T-helper 17 cell (primary cell): ENCODE data around the gene NSMCE1. TPM values are rescaled to one million over a fixed set of nuclear protein-coding genes. Genes with fewer than 3 reads are reported as not detected.
"Not testable (repeated sequence)": the region's sequence is repeated elsewhere in the genome, so short reads cannot be mapped to it uniquely, and the experiment has no call there.

ENCODE experiments used
- ATAC-seq: fragments of 150-1000 bp; cut with Tn5 transposase; 2 replicates; pipeline ENCODE4 v1.10.0; 2021; ENCODE audit warnings: mild to moderate bottlenecking, moderate library complexity
- DNase-seq, 3 donors: peaks; one replicate each; pipeline versions ENCODE4 v3.0.0 to v3.0.0-alpha.2; 2020 to 2021
- H3K9me3 ChIP-seq: one replicate; pipeline ENCODE4 v1.7.0; 2013; ENCODE audit warnings: low read length, mild to moderate bottlenecking; ENCODE audit not compliant: control insufficient read depth, poor library complexity, severe bottlenecking
- H3K27ac Mint-ChIP-seq: one replicate; pipeline ENCODE4 v1.8.0; 2022; ENCODE audit warnings: mild to moderate bottlenecking, moderate library complexity, mixed read lengths
- H3K27me3 Mint-ChIP-seq: one replicate; pipeline ENCODE4 v1.8.0; 2022; ENCODE audit warnings: mixed read lengths
- H3K36me3 Mint-ChIP-seq: one replicate; pipeline ENCODE4 v1.8.0; 2022; ENCODE audit warnings: low read depth, mixed read lengths
- H3K4me1 Mint-ChIP-seq: one replicate; pipeline ENCODE4 v1.8.0; 2022; ENCODE audit warnings: mild to moderate bottlenecking, mixed read lengths
- H3K4me3 Mint-ChIP-seq: one replicate; pipeline ENCODE4 v1.8.0; 2022; ENCODE audit warnings: mild to moderate bottlenecking, moderate library complexity, mixed read lengths
- total RNA-seq, 4 donors: library from RNA in 2 of 4; stranded (reverse) in 2 of 4; gene quantifications; one replicate each; pipeline ENCODE4 v1.2.3 and lab custom pipeline; 2022 to 2026

The NSMCE1 gene
- total RNA-seq, 2 donors from 2014 or later, result 35.1 to 49.2 TPM

DNA sequence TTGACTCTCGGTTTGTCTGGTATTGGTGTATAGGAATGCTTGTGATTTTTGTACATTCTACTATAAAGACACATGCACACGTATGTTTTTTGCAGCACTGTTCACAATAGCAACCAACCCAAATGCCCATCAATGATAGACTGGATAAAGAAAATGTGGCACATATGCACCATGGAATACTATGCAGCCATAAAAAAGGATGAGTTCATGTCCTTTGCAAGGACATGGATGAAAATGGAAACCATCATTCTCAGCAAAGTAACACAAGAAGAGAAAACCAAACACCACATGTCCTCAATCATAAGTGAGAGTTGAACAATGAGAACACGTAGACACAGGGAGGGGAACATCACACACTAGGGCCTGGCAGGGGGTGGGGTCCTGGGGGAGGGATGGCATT, 67.7 kb downstream of the NSMCE1 start:
- not testable (repeated sequence) for H3K36me3 Mint-ChIP-seq, ATAC-seq, DNase-seq, H3K27me3 Mint-ChIP-seq, H3K9me3 ChIP-seq
- peak overlapping the region; percentile 87 for H3K27ac Mint-ChIP-seq
- H3K4me1 Mint-ChIP-seq, result peaks cover 55% of the 10 kb centered on the region
- H3K4me3 Mint-ChIP-seq, result peak overlapping the region; percentile 71

DNA sequence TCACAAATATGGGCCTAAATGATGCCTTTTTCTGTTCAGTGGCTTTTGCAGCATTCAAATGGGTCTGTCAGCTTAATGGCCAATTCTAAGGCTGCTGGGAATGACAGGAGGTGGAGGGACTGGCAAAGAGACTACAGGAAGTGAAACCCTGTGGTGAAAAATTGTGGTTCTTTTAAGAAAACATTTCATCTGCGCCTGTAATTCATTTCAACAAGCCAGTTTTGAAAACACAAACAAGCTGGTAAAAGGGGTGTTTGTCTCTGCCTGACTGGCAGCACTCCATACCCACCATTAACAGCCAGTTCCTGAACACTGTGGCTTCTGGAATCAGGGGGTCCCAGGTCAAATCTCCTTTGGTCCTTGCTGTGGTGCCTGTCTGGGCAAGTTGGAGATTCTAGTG, 68.8 kb downstream of the NSMCE1 start:
- DNase-seq, result no peak
- no peaks in the 10 kb centered on the region for H3K9me3 ChIP-seq
- no peaks in the 10 kb centered on the region for H3K27me3 Mint-ChIP-seq
- ATAC-seq, result peak; percentile 5
- peak overlapping the region; percentile 87 for H3K27ac Mint-ChIP-seq
- peak overlapping the region; percentile 71 for H3K4me3 Mint-ChIP-seq
- H3K4me1 Mint-ChIP-seq, result peaks cover 63% of the 10 kb centered on the region
- peaks cover 2% of the 10 kb centered on the region for H3K36me3 Mint-ChIP-seq

DNA sequence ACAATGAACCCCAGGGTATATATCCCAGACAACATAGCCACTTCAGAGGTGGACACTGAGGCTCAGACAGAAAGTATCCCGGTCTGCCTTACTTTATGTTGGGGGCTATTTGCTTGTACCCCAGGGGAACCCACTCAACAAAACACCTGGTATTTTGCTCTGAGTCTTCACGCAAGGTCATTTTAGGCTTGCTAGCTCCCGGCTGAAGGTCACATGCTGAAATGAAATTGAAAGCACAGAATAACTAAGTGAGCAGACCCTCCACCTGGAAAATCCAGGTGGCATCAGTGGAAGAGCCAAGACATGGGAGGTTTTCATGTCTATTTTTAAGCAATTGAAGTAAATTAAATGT, 69.4 kb downstream of the NSMCE1 start:
- DNase-seq (no peak), ATAC-seq (no peak)
- peak overlapping the region; percentile 87 for H3K27ac Mint-ChIP-seq

DNA sequence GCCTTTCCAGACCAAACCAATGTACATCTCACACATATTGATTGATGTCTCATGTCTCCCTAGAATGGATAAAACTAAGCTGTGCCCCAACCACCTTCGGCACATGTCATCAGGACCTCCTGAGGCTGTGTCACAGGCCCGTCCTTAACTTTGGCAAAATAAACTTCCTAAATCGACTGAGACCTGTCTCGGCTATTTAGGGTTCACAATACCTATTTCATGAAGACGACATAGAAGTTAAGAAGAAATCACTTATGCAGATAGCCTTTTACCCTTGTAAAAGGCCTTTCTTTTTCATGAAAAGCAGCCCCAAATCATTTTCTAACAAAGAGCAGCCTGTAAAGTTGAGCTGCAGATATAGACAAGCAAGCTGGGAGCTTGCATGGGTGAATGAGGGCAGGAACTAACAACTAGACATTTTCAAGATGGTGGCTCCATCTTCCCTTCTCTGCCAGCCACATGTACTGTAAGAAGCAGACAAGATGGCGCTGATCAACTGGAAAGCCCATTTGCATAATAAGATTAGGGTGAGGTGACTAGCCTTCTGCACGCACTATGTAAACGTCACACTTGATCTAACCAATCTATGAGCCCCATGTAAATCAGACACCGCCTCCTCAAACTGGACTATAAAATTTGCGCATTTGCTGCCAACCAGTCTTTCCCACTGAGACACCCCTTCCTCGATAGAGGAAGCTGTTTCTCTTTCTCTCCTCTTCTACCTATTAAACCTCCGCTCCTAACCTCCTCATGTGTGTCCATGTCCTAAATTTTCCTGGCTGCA, 69.9 kb downstream of the NSMCE1 start:
- Mint-ChIP-seq H3K27ac (peak overlapping the region; percentile 93), H3K4me1 (peaks cover 58% of the 10 kb centered on the region), H3K36me3 (no peaks in the 10 kb centered on the region), H3K4me3 (peak overlapping the region; percentile 28), H3K27me3 (no peaks in the 10 kb centered on the region)
- DNase-seq (no peak), ATAC-seq (no peak)
- no peaks in the 10 kb centered on the region for H3K9me3 ChIP-seq

More for the DNA sequence above, 69.4 kb downstream of the NSMCE1 start:
- Mint-ChIP-seq H3K4me3 (peak overlapping the region; percentile 28), H3K4me1 (peaks cover 62% of the 10 kb centered on the region), H3K36me3 (peaks cover 2% of the 10 kb centered on the region), H3K27me3 (no peaks in the 10 kb centered on the region)
- no peaks in the 10 kb centered on the region for H3K9me3 ChIP-seq

DNA sequence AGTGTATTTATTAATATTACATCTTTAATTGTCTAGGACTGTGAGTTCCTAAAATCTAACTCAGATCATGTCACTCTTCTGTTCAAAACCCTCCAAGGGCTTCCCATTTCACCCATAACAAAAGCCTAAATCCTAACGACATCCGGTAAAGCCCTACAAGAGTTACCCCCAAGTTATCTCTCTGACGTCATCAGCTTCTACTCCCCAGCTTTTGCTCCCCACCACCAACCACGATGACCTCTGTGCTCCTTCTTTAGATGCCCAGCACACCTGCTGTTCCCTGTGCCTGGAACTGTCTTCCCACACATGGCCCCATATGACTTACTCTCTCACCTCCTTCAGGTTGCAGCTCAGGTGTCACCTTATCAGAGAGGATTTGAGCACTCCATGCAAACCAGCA, 71.6 kb downstream of the NSMCE1 start:
- no peaks in the 10 kb centered on the region for H3K9me3 ChIP-seq
- DNase-seq (no peak), ATAC-seq (no peak)
- Mint-ChIP-seq H3K4me1 (peaks cover 55% of the 10 kb centered on the region), H3K27ac (peak overlapping the region; percentile 93), H3K27me3 (no peaks in the 10 kb centered on the region), H3K4me3 (peak overlapping the region; percentile 39), H3K36me3 (no peaks in the 10 kb centered on the region)

DNA sequence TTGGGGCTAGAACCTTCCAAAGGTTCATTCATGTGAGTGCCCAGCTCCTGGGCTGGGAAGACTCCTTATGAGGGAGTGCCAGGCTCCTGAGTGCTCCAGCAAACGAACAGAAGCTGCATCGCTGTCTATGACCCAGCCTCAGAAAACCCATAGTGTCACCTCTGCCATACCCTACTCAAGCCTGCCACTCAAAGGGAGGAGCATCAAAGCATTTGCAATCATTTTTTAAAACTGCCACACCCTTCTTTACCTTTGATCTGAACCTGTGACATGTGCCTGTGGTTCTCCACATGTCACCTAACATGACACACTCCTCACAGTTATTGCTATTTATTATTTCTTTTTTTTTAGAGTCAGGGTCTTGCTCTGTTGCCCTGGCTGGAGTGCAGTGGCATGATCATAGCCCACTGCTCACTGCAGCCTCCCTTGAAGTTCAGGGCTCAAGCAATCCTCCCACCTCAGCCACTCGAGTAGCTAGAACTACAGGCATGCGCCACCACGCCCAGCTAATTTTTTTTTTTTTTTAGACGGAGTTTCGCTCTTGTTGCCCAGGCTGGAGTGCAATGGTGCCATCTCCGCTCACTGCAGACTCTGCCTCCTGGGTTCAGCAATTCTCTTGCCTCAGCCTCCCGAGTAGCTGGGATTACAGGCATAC, 72.5 kb downstream of the NSMCE1 start:
- H3K4me3 Mint-ChIP-seq, result peak overlapping the region; percentile 80
- H3K27ac Mint-ChIP-seq, result peak overlapping the region; percentile 93
- ATAC-seq (peak; percentile 95), DNase-seq (peak in 2 of 3 donors; percentile 15 to 20)
- H3K4me1 Mint-ChIP-seq, result peaks cover 51% of the 10 kb centered on the region
- H3K9me3 ChIP-seq, result no peaks in the 10 kb centered on the region
- no peaks in the 10 kb centered on the region for H3K36me3 Mint-ChIP-seq
- H3K27me3 Mint-ChIP-seq, result no peaks in the 10 kb centered on the region

DNA sequence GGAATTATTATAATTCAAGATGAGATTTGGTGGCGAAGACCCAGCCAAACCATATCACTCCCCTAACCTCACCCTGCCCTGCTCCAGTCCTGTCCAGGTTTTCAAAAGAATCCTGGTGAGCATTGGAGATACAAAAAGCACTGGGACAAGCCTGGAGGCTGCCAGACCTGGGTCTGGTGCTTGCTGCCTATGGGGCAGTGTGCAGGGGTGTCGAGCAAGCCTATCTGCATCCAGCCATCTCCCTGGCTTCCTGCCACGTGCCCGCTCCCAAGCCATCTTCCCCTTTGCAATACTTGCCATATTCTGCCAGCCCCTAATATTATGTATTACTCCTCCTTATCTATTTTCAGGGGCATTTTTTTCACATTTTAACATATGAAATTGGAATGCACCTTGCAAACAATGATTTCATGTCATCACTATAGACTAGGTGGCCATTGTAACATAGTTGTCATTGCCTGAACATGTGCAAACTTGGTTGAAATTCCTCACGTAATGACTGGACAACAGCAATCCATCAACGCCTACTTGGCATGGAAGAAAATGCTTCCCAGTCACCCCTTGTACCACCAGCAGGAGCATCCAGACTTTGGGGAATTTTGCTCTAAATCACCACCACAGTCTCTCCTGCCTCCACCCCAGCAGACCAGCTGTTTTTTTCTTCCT, 73.4 kb downstream of the NSMCE1 start:
- Mint-ChIP-seq H3K36me3 (no peaks in the 10 kb centered on the region), H3K27me3 (no peaks in the 10 kb centered on the region), H3K4me1 (peaks cover 42% of the 10 kb centered on the region), H3K4me3 (peak overlapping the region; percentile 31), H3K27ac (peak overlapping the region; percentile 93)
- ATAC-seq (no peak), DNase-seq (no peak)
- H3K9me3 ChIP-seq, result no peaks in the 10 kb centered on the region

DNA sequence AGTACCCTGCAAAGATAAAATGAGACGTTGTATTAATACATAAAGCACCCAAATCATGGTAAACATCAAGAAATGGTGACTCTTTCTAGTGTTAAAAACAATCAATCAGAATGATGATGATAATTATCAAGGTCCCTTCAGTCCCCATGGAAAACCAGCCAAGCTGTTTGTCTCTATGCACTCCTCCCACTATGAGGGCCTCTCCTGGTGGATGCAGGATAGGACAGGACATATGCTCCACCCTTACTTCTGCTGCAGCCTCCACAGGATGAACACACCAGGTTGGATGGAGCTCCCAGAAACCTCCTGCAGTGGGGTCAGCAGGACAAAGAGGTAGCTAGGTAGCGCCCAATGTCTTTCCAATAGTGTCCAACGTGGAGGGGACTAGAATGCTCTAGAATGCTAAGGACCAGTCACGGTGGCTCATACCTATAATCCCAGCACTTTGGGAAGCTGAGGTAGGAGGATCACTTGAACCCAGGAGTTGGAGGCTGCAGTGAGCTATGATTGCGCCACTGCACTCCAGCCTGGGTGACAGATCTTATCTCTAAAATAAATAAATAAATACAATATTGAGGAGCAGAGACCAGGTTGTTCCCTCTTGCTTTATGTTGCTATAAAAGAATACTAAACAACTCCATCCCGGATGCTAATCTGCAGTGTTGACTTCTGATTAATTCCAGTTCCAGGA, 75.1 kb downstream of the NSMCE1 start:
- Mint-ChIP-seq H3K4me1 (peaks cover 33% of the 10 kb centered on the region), H3K36me3 (no peaks in the 10 kb centered on the region)

DNA sequence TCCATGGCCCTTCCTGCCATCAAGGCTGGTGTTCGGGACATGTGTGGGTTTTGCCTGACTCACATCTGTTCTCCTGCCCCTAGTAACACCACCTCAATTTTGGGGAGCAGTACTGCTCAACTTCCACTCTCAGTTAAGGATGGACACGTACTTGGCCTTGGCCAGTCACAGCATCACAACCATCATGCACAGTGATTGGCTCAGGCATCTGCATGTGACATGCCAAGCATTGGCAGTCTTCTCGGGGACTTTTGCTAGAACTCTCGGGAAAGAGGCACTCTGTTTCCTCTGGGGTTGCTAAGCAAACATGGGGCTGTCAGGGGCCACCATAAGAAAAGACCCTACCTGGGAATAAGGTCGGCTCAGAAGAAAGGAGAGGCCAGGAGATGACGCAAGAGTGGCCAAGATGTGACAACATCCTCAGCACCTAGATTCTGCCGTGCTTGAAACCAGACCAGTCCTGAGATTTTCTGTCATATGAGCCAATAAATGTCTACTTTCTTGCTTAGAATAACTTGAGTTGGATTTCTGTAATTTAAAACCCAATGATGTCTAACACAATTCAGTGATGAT, 77.1 kb downstream of the NSMCE1 start:
- Mint-ChIP-seq H3K27ac (no peak overlapping the region), H3K27me3 (no peaks in the 10 kb centered on the region), H3K4me3 (no peak overlapping the region), H3K4me1 (peaks cover 22% of the 10 kb centered on the region), H3K36me3 (no peaks in the 10 kb centered on the region)
- DNase-seq (no peak), ATAC-seq (no peak)
- no peaks in the 10 kb centered on the region for H3K9me3 ChIP-seq

More for the DNA sequence above, 75.1 kb downstream of the NSMCE1 start:
- Mint-ChIP-seq H3K27ac (peak overlapping the region; percentile 93), H3K4me3 (no peak overlapping the region), H3K27me3 (no peaks in the 10 kb centered on the region)
- no peak for DNase-seq
- no peaks in the 10 kb centered on the region for H3K9me3 ChIP-seq
- no peak for ATAC-seq

DNA sequence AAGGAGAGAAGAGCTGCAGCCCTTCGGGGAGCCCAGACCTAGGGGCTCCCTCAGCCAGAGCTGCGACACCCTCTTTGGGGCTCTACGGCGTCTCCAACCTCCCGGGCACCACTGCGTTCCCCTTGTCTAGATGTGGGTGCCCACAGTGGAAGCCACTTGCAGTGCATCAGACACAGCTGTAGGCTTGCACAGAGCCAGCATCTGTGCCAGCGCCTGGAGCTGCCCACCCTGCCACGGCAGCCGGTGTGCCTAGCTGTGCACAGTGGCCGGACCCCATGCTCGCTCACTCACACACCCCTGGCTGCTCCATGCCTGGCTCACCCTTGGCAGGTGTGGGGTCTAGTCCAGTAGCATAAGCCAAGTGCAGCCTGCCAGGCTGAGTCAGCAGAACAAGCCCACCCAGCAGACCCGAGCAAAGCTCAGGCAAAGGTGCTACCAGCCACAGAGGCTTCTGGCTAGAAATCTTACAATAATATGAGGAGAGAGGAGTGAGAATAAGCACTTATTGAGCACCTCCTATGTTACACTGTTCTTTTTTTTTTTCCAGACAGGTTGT, 78.2 kb downstream of the NSMCE1 start:
- DNase-seq (no peak), ATAC-seq (no peak)
- Mint-ChIP-seq H3K27ac (no peak overlapping the region), H3K4me1 (peaks cover 11% of the 10 kb centered on the region), H3K27me3 (no peaks in the 10 kb centered on the region), H3K36me3 (no peaks in the 10 kb centered on the region), H3K4me3 (no peak overlapping the region)
- H3K9me3 ChIP-seq, result no peaks in the 10 kb centered on the region

DNA sequence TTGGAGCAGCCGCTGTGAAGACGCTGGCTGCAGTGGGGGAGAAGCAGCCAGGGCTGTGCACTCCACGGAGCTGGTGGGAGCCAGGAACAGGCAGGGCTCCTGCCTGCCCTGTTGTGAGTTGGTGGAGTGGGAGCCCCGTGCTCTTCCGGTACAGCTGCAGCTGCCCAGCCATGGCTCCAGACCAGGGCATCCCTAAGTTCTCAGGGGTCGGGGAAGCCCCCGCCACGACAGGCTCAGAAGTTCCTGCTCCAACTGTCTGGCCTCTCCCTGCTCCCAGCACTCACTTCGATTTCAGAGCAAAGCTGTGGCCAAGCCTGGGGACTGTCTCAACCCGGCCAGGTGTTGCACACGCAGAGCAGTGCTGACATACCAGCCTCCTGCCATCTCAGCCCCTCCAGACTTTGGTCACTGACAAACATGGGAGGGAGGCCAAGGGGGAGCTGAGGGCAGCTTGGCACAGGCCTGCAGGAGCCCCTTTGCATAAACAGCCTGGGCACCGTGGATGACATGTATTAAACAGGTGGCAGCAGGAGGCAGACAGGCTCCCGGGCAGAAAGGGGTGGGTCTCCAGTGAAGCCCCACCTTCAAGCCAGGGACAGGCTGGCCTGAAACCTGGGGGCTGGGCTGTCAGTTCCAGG, 79.1 kb downstream of the NSMCE1 start:
- H3K9me3 ChIP-seq, result no peaks in the 10 kb centered on the region
- DNase-seq, result no peak
- ATAC-seq, result no peak
- Mint-ChIP-seq H3K27me3 (no peaks in the 10 kb centered on the region), H3K4me1 (peaks cover 6% of the 10 kb centered on the region), H3K27ac (peak overlapping the region; percentile 8), H3K36me3 (no peaks in the 10 kb centered on the region), H3K4me3 (no peak overlapping the region)

DNA sequence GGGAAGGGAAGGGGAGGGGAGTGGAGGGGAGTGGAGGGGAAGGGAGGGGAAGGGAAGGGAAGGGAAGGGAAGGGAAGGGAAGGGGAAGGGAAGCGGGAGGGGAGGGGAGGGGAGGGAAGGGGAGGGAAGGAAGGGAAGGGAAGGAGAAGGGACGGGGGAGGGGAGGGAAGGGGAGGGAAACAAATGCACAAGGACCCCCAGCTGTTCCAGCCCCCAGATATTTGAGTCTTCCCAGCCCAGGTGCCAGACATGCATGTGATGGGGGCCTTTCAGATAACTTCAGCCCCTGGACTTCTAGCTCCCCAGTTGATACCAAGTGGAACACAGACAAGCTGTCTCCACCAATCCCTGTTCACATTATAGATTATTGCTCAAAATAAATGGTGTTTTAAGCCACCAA, 79.9 kb downstream of the NSMCE1 start:
- ATAC-seq (no peak), DNase-seq (no peak)
- no peak overlapping the region for H3K4me3 Mint-ChIP-seq
- peak overlapping the region; percentile 8 for H3K27ac Mint-ChIP-seq
- no peaks in the 10 kb centered on the region for H3K9me3 ChIP-seq
- H3K4me1 Mint-ChIP-seq, result peaks cover 6% of the 10 kb centered on the region
- no peaks in the 10 kb centered on the region for H3K36me3 Mint-ChIP-seq
- no peaks in the 10 kb centered on the region for H3K27me3 Mint-ChIP-seq
